Posterior cingulate gyrus (tissue), 11 donors: ENCODE results near the gene ALOX5AP.

ENCODE experiments used
- DNase-seq, 10 donors: peaks; one replicate each; pipeline versions ENCODE4 v3.0.0 to v3.0.0-alpha.2; 2020 to 2021; ENCODE audit warnings: mixed read lengths in 3 of 10
- intact Hi-C: fragments of 100-400 bp; cut with DNase I; formaldehyde crosslinking; loops from one replicate; pipeline ENCODE4 v1.15.1; 2023

Gene ALOX5AP

DNA sequence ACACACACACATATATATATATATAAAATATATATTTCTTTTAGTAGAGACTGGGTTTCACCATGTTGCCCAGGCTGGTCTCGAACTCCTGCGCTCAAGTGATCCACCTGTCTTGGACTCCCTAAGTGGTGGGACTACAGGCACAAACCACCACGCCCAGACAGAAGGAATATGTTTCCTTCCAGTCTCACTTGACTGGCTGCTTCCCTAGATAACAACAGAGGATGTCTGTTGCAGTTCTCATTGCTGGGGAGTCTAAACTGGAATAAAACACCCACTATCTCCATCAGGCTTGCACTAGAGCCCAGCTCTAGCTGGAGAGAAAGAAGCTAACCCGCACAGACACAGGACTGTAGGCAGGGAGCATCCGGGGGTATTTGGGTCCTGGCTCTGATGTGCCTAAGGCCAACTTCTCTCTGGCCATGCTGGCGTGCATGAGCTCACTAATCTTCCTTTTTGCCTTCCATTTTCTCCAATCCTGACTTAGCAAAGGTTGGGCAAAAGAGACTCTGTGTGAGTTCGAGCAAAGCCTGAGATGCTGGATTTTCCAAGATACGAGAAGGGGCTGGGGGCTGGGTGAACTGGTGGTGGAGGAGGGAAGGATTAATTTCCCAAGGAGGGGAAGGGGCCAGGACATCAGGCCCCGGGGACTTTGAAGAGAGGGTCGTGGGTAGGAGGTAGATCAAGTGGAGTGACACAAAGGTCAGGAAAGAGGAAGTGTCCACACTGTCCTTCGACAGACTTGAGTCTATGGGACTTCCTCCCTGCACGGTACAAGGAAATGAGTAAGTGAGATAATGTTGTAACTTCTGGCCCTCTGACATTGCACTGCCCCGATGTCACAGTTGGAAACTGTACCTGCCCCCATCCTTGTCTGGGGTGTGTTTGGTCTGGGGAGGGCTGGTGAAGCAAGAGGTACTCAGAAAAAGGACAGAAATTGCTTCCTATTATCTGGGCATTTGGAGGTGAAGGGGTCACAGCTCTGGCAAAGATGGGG, 22.5 kb upstream of the ALOX5AP start:
- intact Hi-C loops, result no loop called here
- DNase-seq, result no peak

GRCh38 chr13:30714629-30715371, 20.5 kb upstream of the ALOX5AP start:
- intact Hi-C loops, result no loop called here
- no peak for DNase-seq

- intact Hi-C loops, result no loop called here
- DNase-seq, result no peak
Measured at GRCh38 chr13:30715372-30715756, 20.0 kb upstream of the ALOX5AP start.

DNA sequence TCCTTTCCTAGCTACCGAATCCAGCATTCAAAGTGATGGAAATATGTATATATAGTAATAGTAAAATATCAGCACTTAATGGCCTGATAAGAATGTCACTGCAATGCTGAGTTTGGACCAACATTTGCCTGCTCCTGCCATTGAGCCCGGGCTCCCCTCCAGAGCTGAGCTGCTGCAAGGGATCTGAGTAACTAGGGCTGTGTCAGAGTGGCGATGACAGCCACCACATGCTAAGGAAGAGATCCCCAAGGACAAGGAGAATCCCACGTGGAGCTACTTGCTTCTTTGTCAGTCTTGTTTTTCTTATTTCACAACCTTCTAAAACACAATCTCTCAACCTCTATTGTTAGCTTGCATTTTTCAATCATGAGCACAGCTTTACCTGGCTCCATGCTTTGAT, 19.5 kb upstream of the ALOX5AP start:
- intact Hi-C loops, result no loop called here
- DNase-seq, result no peak

GRCh38 chr13:30718661-30719524, 16.4 kb upstream of the ALOX5AP start:
- intact Hi-C loops, result no loop called here
- DNase-seq, result no peak

DNA sequence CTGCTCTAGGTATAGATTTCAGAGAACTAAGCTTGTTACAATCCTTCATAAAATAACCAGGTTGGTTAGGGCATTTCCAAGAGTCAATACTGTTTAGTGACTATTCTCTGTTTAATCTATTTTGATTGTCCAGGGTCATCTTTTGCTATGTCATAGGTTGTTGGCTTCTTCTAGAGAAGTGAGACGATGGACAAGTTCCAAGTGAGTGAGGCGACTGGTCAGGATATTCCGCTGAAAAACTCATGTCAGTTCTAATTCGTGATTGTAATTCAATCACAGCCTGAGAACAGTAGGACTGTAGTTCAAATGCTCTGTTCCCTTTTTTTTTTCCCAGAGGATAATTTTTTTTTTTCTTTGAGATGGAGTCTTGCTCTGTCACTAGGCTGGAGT, 15.8 kb upstream of the ALOX5AP start:
- no peak for DNase-seq
- intact Hi-C loops, result no loop called here

DNA sequence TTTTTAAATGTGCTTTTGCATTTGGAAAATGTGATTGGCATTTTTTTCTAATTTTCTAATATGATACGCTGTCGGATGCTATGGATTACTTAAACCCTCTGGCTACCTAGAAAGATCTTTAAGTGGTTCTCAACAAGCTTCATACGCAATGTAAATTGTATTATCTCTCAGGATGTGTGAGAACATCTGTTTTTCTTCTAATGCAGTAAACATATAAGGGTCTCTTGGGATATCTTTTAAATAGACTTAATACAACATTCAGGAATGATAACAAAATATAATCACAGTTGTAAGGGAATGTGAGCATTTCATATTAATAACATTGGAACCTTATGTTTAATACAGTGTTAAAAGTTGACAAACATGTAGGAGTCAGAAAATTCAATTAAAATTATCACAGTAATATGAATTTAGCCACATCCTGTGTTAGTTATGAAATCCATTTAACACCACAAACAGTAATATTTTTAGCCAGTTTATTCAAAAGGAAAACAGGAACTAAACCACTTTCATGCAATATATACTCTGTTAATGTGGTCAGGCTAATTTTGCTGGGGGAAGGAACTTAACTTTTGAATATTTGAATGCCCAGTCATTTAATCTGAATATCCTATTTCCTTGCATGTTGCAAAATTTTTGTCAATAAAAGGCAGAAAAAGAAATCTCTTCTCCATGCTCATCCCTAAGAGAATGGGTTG, 15.0 kb upstream of the ALOX5AP start:
- intact Hi-C loops, result no loop called here
- no peak for DNase-seq

- DNase-seq, result no peak
- intact Hi-C loops, result no loop called here
Measured at GRCh38 chr13:30721936-30722335, 13.4 kb upstream of the ALOX5AP start.

GRCh38 chr13:30722361-30722760, 13.0 kb upstream of the ALOX5AP start:
- DNase-seq, result no peak
- intact Hi-C loops, result no loop called here

DNA sequence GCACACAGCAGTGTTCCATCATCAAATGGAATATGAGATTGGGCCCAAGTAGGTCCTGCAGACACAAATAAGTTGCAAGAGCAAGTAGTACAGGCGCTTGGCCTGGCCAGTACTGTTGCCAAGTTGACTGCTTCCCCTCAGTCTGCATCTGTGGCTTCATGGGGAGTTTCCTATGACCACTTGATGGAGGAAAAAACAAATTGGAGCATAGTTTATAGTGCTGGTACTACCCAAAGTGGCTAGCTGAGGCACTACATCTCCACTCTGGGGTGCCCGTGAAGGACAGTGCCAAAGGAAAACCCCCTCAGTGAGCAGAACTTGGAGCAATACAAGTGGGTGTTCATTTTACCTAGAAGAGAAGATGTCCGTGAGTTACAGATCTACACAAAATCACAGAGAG, 10.6 kb upstream of the ALOX5AP start:
- no peak for DNase-seq
- intact Hi-C loops, result no loop called here

DNA sequence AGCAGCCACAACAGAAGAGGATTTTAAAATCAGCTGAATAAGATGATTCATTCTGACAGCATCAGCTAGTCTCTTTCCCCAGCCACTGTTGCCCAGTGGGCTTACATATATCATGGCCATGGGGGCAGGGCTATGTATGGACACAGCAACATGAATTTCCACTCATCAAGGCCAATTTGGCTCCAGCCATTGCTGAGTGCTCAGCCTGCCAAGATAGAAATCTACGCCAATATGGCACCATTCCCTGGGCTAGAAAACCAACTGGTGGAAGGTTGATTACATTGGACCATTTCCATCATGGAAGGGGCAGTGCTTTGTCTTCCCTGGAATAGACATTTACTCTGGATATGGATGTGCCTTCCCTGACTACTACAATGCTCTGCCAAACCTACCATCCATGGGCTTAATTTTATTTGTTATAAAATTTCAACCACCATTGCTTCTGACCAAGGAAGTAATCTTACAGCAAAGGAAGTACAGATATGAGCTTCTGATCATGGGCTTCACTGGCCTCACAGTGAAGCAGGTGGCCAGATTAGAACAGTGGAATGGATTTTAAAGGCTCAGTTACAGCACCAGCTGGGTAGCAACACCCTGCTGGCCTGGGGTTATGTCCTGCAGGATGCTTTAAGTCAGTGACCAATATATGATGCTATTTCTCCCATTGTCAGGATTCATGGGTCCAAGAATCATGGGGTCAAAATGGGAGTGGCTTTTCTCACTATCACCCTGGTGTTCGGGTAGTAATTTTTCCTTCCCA, 9.8 kb upstream of the ALOX5AP start:
- intact Hi-C loops, result no loop called here
- DNase-seq, result no peak

DNA sequence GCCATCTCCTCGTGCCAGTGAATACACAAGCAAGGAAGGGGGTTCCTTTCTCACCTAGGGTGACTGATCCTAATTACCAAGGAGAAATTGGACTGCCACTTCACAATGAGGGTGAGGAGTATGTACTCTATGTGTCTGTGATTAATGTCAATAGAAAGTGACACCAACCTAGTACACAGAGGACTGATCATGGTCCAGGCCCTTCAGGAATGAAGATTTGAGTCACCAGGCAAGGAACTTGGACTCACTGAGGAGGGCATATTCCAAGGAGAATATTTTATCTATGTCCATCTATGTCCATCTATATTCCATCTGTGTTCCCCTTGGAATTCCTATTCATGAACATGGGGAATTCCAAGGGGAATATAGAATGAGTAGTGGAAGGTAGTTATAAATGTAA, 9.2 kb upstream of the ALOX5AP start:
- no peak for DNase-seq
- intact Hi-C loops, result no loop called here

DNA sequence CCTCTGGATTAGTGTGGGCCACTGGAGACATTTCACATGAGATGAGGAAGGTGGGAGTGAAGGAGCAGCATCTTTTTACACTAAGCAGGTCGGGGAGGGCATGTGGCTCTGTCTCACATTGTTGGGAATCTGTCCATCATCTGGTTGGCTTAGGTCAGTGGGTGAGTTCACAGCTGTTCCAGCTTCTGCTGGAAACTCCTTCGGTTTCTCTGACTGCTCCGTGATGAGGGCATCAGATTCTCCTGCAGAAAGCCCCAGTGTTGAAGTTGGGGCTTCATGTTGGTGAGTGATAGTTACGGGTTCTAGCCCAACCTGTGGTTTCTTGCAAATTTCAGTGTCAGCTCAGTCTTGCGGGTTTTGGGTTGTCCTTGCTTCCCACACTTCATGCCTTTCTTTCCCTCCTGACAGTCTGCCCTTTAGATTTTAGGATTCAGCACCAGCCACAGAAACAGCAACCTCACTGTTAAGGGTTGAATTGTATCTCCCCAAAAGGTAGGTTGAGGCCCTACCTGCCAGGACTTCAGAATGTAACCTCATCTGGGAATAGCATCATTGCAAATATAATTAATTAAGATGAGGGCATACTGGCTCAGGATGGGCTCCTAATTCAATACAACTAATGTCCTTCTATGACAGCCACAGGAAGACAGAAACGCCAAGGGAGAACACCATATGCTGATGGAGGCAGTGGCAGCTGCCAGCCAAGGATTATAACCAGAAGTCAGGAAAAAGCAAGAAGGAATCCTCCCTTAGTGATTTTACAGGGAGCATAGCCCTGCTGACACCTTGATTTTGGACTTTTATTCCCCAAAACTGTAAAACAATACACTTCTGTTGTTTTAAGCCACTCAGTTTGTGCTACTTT, 7.6 kb upstream of the ALOX5AP start:
- intact Hi-C loops, result no loop called here
- no peak for DNase-seq

GRCh38 chr13:30729801-30730200, 5.5 kb upstream of the ALOX5AP start:
- intact Hi-C loops, result no loop called here

GRCh38 chr13:30730526-30730925, 4.8 kb upstream of the ALOX5AP start:
- intact Hi-C loops, result no loop called here
- peak in 8 of 10 donors; percentile 20 to 91 (median 60) for DNase-seq

More at GRCh38 chr13:30729801-30730200, 5.5 kb upstream of the ALOX5AP start:
- DNase-seq, result no peak

GRCh38 chr13:30731361-30732045, 3.8 kb upstream of the ALOX5AP start:
- DNase-seq, result peak in 4 of 10 donors; percentile 18 to 82 (median 35)
- intact Hi-C loops, result no loop called here

- peak in 1 of 10 donors; percentile 74 for DNase-seq
- intact Hi-C loops, result no loop called here
Measured at GRCh38 chr13:30732046-30732390, 3.3 kb upstream of the ALOX5AP start.

GRCh38 chr13:30734439-30734838, 904 bp upstream of the ALOX5AP start:
- peak in 1 of 10 donors; percentile 14 for DNase-seq
- intact Hi-C loops, result no loop called here
